HFF-Myc (cell line): ENCODE measurements around the gene SLC39A1.

Experiments
- DNase-seq: peaks from one replicate; pipeline ENCODE4 v3.0.0-alpha.2; 2011; ENCODE audit warnings: low read depth; ENCODE audit errors: extremely low read depth
- H3K4me3 ChIP-seq: replicated peaks from 2 replicates; pipeline ENCODE4 v1.5.1; 2011; ENCODE audit warnings: low read depth, mild to moderate bottlenecking, control low read depth, low read length
- TF ChIP-seq, protein P1 (sequence below): IDR thresholded peaks from 2 replicates; pipeline ENCODE4 v1.5.1; 2012; ENCODE audit warnings: mild to moderate bottlenecking, low read depth, low read length, control low read depth; ENCODE audit errors: missing control alignments

SLC39A1 gene

DNA sequence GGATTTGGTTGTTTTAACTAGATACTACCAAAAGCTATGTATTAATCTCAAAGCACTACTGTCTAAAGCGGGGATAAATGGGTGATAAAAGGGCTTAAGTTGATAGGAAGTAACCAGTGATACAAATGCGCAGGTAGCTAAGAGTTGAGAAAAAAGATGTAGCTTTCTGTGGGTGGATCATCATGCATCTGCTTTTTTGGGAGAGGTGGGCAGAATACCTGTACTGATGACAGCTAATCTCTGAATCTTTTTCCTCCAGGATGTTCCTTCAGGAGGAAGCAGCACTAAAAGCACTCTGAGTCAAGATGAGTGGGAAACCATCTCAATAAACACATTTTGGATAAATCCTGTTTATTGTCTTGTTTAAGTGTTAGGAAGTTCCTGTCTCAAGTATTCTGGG lies 28.5 kb upstream of the SLC39A1 start:
- TF ChIP-seq, protein P1, sequence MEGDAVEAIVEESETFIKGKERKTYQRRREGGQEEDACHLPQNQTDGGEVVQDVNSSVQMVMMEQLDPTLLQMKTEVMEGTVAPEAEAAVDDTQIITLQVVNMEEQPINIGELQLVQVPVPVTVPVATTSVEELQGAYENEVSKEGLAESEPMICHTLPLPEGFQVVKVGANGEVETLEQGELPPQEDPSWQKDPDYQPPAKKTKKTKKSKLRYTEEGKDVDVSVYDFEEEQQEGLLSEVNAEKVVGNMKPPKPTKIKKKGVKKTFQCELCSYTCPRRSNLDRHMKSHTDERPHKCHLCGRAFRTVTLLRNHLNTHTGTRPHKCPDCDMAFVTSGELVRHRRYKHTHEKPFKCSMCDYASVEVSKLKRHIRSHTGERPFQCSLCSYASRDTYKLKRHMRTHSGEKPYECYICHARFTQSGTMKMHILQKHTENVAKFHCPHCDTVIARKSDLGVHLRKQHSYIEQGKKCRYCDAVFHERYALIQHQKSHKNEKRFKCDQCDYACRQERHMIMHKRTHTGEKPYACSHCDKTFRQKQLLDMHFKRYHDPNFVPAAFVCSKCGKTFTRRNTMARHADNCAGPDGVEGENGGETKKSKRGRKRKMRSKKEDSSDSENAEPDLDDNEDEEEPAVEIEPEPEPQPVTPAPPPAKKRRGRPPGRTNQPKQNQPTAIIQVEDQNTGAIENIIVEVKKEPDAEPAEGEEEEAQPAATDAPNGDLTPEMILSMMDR: no peak
- peak overlapping the region; percentile 79 for H3K4me3 ChIP-seq
- no peak for DNase-seq

DNA sequence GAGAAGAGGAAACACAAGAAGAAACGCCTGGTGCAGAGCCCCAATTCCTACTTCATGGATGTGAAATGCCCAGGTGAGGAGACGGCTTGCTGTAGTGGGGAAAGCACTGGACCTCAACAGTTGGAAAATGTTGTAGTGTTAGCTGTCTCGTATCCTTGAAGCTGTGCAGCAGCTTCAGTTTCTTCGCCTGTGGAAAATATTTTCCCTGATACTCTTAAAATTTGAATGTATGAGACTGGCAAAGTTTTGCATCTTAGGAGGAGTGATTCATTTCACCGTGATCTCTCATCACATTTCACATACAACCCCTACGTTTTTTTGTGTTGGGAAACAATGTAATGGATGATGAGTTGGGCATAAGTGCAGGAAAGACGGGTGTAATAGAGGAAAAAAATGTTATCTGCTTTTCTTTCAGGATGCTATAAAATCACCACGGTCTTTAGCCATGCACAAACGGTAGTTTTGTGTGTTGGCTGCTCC lies 27.9 kb upstream of the SLC39A1 start:
- no peak for DNase-seq
- TF ChIP-seq, protein P1: no peak
- peak overlapping the region; percentile 79 for H3K4me3 ChIP-seq

GRCh38 chr1:153990468-153991150 lies 27.3 kb upstream of the SLC39A1 start, which contains the start of gene RPS27:
Gene RPS27 (plus strand): TSS chr1:153990762. CDS start chr1:153990797, 35 bp downstream.
- TF ChIP-seq, protein P1: no peak
- peak within 1 kb of the TSS; percentile 79 for H3K4me3 ChIP-seq
- DNase-seq: peak; percentile 97

- no peak for DNase-seq
- TF ChIP-seq, protein P1: no peak
- no peak overlapping the region for H3K4me3 ChIP-seq
Measured at GRCh38 chr1:153987621-153988020, 24.3 kb upstream of the SLC39A1 start.

- peak within 1 kb of the TSS; percentile 82 for H3K4me3 ChIP-seq
- TF ChIP-seq, protein P1: no peak
- DNase-seq: peak; percentile 32
Measured at GRCh38 chr1:153985941-153986761, 22.8 kb upstream of the SLC39A1 start, which contains the start of gene RAB13. Gene RAB13 (minus strand): TSS chr1:153986339. CDS start chr1:153986236, 103 bp downstream.

- no peak for DNase-seq
- peak overlapping the region; percentile 82 for H3K4me3 ChIP-seq
Measured at GRCh38 chr1:153985341-153985912, 22.1 kb upstream of the SLC39A1 start.

More at GRCh38 chr1:153985341-153985912, 22.1 kb upstream of the SLC39A1 start:
- TF ChIP-seq, protein P1: no peak
